Fibroblast of pulmonary artery (primary cell): ENCODE measurements around the gene TMED10.

Source experiments
- DNase-seq: peaks from one replicate; pipeline ENCODE4 v3.0.0-alpha.2; 2010; ENCODE audit warnings: low read depth
- H3K4me3 ChIP-seq: replicated peaks from 2 replicates; pipeline ENCODE4 v1.5.1; 2011; ENCODE audit warnings: low read depth, mild to moderate bottlenecking, control low read depth, low read length, moderate library complexity
- TF ChIP-seq, protein P1 (sequence below): IDR thresholded peaks from 2 replicates; pipeline ENCODE4 v1.5.1; 2011; ENCODE audit warnings: mild to moderate bottlenecking, control low read depth, low read length, inconsistent platforms; ENCODE audit errors: missing control alignments

The TMED10 gene

DNA sequence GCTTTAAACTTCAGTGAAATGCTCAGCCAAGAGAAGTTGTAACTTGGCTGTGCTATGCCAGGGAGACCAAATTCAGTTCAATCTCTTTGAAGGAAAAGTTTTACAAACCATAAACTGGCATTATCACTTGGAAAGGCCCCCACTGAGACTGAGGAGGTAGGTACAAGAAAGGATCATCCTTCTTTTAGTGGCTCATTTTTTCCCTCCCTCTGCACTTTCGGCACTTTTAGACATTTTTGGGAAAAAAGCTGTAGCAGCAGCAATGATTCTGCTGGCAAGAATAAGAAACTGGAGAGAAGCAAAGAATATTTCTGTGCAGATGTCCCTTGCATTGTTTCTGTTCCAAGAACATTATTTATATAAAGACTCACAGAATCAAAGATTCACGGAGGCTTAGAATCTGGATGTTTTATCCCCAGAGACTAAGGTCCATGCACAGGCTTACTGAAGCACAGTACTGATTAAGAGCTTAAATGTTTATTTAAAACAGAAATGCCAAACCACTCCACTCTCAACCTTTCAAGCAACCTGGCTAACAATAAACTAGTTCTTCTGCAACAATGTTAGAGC lies 94.7 kb downstream of the TMED10 start:
- TF ChIP-seq, protein P1, sequence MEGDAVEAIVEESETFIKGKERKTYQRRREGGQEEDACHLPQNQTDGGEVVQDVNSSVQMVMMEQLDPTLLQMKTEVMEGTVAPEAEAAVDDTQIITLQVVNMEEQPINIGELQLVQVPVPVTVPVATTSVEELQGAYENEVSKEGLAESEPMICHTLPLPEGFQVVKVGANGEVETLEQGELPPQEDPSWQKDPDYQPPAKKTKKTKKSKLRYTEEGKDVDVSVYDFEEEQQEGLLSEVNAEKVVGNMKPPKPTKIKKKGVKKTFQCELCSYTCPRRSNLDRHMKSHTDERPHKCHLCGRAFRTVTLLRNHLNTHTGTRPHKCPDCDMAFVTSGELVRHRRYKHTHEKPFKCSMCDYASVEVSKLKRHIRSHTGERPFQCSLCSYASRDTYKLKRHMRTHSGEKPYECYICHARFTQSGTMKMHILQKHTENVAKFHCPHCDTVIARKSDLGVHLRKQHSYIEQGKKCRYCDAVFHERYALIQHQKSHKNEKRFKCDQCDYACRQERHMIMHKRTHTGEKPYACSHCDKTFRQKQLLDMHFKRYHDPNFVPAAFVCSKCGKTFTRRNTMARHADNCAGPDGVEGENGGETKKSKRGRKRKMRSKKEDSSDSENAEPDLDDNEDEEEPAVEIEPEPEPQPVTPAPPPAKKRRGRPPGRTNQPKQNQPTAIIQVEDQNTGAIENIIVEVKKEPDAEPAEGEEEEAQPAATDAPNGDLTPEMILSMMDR = no peak
- no peak overlapping the region for H3K4me3 ChIP-seq
- no peak for DNase-seq
